CD4-positive, alpha-beta T cell treated with Interleukin-6 for 4 hours (primary cell): ENCODE data around the gene CLDN14.

ENCODE experiments used
- DNase-seq: peaks from one replicate; pipeline ENCODE4 v3.0.0-alpha.2; 2020; ENCODE audit warnings: mixed read lengths

Gene CLDN14, protein sequence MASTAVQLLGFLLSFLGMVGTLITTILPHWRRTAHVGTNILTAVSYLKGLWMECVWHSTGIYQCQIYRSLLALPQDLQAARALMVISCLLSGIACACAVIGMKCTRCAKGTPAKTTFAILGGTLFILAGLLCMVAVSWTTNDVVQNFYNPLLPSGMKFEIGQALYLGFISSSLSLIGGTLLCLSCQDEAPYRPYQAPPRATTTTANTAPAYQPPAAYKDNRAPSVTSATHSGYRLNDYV

GRCh38 chr21:36479415-36480402, at the start of gene CLDN14:
CLDN14 (minus strand) TSS chr21:36480122; CDS start chr21:36461695, 18,427 bp downstream.
- DNase-seq = no peak

DNA sequence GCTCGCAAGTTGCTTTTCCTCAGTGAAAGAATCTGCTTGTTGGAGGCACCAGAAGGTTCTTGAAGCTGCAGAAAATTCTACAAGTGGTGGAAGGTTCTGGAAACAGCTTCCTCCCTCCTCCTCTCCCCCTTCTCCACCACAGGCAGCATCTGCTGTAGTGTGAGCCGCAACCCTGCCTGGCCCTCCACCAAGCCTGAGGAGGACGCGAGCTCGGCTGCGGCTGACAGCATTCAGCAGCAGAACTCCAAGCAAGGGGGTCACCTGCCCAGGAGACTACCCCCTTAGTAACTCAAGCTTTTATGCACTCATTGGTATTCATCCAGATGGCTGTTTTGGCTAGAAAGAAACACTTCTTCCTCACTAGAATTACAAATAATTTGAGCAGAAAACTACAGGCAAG, 48.8 kb upstream of the CLDN14 start:
- no peak for DNase-seq

DNA sequence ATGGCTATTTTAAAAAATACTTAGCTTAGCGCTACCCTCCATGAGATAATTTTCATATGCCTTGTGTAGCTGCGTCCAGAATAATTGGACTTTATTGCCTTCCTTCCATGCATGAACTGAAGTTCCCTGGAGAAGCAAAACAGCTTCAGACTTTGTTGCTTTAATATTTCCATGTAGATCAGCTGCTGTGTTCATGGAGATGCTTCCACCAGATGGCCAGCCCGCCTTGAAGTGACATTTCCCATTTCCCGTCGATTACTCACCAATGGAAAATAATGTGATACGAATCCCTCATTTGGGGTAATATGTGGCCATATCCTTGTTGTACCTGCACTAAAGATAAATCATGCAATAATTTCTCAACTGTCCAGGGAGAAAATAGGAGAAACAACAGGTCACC, 47.4 kb upstream of the CLDN14 start:
- no peak for DNase-seq

DNA sequence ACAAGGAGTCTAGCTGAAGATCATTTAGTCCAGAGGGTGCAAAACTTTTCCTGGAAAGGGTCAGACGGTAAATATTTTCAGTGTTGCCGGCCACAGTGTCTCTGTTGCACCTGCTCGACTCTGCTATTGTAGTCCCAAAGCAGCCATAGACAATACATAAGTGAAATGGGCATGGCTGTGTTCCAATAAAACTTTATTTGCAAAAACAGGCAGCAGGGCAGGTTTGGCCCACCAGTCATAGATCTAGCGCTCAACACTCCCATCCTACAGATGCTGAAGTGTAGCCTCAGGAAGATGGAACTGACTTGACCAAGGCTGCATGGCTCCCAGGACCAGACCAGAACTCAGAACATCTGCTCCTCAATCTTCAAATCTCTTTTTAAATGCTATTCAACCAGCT, 46.2 kb upstream of the CLDN14 start:
- no peak for DNase-seq

- DNase-seq = no peak
Measured at GRCh38 chr21:36524477-36524876, 44.6 kb upstream of the CLDN14 start.

GRCh38 chr21:36522219-36522808, 42.4 kb upstream of the CLDN14 start:
- DNase-seq = no peak

DNA sequence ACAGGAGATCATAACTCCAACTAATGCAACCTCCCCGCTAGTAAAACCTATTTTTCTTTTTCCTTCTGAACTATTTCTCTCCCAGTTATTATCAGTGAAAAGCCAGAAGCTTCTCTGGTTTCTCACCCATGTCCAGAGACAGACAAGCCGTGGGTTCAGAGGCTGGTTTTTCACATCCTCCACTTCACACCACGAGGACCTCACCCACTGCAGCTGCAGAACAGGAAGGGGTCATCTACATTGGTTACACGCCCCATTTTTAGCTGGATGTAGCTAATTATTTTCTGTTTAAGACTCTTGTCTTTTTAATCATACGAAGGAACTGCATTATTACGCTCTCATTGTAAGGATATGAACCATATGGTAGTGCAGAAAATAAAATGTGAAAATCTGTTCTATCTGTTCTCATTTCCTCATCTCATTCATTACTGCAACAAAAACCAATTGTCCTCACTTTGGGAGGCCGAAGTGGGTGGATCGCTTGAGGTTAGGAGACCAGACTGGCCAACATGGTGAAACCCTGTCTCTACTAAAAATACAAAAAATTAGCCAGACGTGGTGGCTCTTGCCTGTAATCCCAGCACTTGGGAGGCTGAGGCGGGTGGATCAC, 39.1 kb upstream of the CLDN14 start:
- DNase-seq = no peak

GRCh38 chr21:36517366-36518075, 37.6 kb upstream of the CLDN14 start:
- no peak for DNase-seq

GRCh38 chr21:36516281-36516680, 36.4 kb upstream of the CLDN14 start:
- DNase-seq = no peak

GRCh38 chr21:36513430-36513829, 33.5 kb upstream of the CLDN14 start:
- no peak for DNase-seq

DNA sequence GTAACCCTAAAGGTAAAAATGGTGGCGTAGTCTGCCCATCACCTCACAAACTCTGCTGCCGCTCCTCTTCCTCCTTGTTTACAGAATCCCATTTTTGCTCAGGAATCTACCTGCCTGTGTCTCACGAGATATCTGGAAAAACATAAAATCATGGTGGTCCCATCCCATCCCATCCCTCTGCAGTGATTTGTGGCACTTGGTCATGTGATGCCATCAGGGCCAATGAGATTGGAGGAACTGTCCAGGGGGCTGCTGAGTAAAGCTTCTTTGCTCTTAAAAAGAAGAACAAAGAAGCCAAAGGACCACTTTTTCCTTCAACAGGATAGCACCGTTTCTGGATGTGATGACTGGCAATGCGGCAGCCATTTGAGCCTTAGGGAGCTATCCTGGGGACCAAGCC, 33.0 kb upstream of the CLDN14 start:
- no peak for DNase-seq

- DNase-seq = no peak
Measured at GRCh38 chr21:36511484-36512220, 31.7 kb upstream of the CLDN14 start.

DNA sequence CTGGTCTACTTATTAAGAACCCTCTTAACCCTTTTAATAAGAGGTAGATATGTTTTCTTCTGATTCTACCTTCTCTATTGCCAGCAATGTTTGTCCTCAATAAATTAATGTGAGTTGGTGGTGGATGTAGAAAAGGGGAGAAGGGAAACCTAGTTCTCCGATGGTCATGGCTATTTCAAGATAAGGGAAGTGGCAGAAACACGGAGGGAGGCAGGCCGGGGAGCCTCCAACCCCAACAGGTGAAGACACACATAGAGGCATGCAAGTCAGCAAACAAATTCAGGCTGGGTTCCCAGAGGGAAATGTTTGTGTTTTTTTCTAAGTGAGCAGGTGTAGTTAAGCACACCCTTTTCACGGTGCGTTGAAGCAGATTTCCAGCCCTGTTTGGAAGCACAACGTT, 31.0 kb upstream of the CLDN14 start:
- no peak for DNase-seq

DNA sequence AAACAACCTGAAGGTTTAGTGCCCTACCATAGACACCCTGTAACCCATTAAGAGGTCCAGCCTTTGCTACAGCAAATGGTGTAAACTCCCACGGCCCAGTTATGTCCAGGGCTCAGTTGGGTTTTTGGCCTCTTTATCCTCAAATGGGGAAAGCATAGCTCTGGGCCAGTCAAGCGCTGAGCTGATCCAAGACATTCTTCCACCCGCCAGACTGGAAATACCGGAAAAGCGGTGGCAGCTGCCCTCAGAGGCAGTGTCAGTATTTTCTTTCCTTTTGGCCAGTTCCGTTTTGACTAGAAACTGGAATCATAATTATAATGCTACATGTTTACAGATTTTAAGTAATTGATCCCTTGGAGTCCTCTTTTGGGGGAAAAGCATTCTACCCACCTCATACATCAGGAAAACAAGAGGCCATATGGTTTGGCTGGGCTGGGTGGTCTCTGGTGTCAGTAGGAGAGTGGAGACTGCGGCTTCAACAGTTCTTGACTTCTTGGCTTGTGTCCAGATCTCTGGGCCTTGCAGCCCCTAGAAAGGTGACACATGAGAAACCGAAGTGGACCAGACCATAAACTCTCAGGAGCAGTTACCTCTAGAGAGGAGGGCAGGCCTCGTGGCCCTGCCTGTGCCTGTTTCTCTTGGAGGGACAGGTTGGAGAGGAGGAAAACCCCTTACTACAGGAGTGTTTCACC, 30.2 kb upstream of the CLDN14 start:
- no peak for DNase-seq

DNA sequence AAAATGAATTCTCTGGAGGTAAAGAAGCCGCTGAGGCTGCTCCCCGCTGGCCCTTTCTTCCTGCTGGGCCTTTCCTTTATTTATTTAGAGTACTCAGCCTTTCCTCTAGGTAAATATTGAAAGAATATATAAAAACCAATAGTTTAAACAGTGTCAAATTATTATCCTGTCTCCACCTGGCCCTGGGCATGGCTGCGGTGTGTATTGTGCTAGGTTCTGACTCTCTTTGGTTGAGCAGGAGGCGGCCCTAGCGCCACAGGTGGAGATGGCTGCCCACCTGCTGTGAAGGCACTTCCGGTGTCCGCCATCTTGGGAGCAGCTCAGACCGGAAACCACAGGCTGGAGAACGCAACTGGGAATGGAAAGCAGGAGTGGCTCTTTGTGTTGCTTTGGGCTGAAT, 29.0 kb upstream of the CLDN14 start:
- DNase-seq = no peak

DNA sequence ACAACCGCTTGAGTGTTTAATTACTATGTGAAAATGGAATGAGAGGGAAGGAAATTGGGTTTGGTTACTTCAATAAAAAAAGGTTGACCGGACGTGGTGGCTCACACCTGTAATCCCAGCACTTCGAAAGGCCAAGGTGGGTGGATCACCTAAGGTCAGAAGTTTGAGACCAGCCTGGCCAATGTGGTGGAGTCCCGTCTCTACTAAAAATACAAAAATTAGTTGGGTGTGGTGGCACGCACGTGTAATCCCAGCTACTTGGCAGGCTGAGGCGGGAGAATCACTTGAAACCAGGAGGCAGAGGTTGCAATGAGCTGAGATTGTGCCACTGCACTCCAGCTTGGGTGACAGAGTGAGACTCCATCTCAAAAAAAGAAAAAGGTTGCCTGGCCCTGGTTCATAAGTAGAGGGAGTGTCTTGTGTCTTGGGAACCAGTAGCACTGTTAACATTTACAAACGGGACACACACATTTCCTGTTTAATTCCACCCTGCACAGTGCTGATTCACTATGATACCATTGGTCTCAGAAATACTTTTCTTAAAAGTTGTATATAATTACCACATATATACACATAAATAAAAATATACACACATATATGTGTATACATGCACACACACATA, 27.6 kb upstream of the CLDN14 start:
- DNase-seq = no peak

DNA sequence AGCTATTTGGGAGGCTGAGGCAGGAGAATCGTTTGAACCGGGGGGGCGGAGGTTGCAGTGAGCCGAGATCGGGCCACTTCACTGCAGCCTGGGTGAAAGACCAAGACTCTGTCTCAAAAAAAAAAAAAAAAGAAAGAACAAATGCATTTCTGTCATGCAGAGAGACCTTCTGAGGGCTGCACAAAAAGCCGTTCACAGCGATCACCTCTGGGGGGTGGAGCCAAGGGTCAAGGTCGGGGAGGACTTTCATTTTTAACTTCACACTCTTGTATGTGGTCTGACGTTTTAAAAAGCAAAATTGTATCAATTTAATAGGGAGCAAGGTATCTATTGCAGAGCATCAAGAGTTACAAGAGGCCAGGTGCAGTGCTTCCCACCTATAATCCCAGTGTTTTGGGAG, 26.6 kb upstream of the CLDN14 start:
- DNase-seq = no peak

GRCh38 chr21:36504067-36505058, 24.4 kb upstream of the CLDN14 start:
- peak; percentile 48 for DNase-seq

DNA sequence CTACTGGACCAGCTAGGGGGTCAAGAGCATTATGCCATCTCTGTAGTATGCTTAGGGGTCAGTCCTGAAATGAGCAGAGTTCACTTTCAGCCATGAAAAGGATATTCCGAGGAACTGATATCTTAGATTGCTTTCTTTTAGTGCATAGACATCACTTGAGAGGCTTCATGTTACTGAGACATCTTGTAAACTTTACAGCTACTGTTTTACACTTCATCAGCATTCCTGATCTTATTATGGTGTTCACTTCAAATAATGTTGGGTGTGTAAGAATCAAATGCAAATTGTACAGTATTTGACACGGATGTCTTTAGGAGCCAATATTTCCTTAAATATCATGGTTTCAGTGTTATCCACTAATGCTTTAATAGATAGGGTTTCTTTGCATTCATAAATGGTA, 22.4 kb upstream of the CLDN14 start:
- no peak for DNase-seq

DNA sequence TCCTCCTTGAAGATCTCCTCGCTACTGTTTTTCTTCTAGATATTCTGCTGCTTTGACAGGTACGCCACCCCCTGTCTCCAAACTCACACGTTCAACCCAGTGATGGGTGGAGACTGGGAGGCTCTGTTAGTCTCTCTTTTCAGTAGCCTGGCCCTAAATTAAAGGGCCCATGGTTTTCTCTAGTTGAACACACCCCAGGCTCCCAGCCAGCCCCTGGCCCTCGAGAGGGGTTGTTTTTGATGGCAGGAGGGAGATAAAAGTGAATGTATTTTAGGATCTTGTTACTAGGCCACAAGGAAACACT, 21.6 kb upstream of the CLDN14 start:
- no peak for DNase-seq
